ENCODE measurements around the gene SCOC. TPM values are rescaled to one million over a fixed set of nuclear protein-coding genes. Genes with fewer than 3 reads are reported as not detected.
A peak's percentile ranks its signal among the peaks of the same experiment; 100 is the strongest.

Gene SCOC
- total and polyA plus RNA-seq, 2 of the 13 experiments (the other 11 are each of a cell fraction or from before 2014, with no cell fraction given): 43.8 to 65.2 TPM

DNA sequence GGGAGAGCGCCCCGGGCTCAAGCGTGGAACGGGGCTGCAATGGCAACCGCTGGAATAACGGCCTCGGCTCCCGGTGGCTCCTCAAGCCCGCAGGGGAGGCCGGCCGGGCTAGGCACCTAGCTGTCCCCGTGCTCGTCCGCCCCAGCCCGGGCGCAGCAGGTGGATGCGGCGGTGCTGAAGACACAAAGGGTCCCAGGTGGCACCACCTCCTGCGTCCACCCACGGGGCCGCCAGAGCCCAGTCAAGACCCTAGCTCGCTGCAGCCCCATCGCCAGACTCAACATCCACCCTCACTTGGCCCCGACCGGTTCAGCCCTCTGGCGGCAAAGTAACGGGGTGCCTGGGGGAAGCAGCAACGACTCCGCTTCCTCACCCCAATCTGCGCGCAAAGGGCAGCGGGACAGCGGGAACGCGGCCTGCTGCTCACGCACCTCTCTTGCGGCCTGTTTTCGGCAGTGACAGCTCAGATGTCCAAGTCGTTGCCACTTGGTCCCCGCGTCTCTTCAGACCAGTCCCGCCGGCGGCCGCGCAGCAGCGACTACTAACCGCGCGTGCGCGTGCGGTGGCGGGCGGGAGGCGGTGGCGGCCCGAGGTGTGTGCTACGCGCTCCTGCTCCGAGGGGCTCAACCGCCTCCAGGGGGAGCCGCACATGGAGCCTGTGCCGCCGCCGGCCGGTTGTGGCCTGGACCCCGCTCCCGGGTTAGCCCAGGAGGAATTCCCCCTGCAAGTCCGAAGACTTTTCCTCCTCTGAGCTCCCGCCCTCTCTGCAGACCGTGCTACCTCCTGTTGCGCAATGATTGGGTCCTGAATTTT lies 53.9 kb downstream of the SCOC start, which contains the start of gene CLGN (continued):
- TF ChIP-seq, protein P1, sequence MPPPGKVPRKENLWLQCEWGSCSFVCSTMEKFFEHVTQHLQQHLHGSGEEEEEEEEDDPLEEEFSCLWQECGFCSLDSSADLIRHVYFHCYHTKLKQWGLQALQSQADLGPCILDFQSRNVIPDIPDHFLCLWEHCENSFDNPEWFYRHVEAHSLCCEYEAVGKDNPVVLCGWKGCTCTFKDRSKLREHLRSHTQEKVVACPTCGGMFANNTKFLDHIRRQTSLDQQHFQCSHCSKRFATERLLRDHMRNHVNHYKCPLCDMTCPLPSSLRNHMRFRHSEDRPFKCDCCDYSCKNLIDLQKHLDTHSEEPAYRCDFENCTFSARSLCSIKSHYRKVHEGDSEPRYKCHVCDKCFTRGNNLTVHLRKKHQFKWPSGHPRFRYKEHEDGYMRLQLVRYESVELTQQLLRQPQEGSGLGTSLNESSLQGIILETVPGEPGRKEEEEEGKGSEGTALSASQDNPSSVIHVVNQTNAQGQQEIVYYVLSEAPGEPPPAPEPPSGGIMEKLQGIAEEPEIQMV (CRISPR knock-in tag; IDR thresholded peaks at IDR 0.05; ENCODE audit: low read depth): peak; percentile 57
- TF ChIP-seq, protein P2, sequence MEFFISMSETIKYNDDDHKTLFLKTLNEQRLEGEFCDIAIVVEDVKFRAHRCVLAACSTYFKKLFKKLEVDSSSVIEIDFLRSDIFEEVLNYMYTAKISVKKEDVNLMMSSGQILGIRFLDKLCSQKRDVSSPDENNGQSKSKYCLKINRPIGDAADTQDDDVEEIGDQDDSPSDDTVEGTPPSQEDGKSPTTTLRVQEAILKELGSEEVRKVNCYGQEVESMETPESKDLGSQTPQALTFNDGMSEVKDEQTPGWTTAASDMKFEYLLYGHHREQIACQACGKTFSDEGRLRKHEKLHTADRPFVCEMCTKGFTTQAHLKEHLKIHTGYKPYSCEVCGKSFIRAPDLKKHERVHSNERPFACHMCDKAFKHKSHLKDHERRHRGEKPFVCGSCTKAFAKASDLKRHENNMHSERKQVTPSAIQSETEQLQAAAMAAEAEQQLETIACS (CRISPR knock-in tag; IDR thresholded peaks at IDR 0.05): peak; percentile 62; the same call in 1 of the 2 replicates
- TF ChIP-seq PAX8 (CRISPR knock-in tag; IDR thresholded peaks at IDR 0.05; ENCODE audit: borderline replicate concordance): peak; percentile 82; the same call in 1 of the 2 replicates
- TF ChIP-seq GATAD1 (CRISPR knock-in tag; IDR thresholded peaks at IDR 0.05): no peak; the same call in 1 of the 2 replicates
- TF ChIP-seq YY1 (IDR thresholded peaks at IDR 0.05; ENCODE audit: insufficient read depth, insufficient replicate concordance, low read depth, low read length): peak; percentile 52
- no peak for TF ChIP-seq SP4 (CRISPR knock-in tag; IDR thresholded peaks at IDR 0.05)
- TF ChIP-seq CENPX (CRISPR knock-in tag; IDR thresholded peaks at IDR 0.05): no peak
- TF ChIP-seq ATF7-NPFF (CRISPR knock-in tag; IDR thresholded peaks at IDR 0.05; ENCODE audit: low read depth): peak; percentile 93
- peak; percentile 85 for TF ChIP-seq ZFY (CRISPR knock-in tag; IDR thresholded peaks at IDR 0.05)
- TF ChIP-seq, protein P3, sequence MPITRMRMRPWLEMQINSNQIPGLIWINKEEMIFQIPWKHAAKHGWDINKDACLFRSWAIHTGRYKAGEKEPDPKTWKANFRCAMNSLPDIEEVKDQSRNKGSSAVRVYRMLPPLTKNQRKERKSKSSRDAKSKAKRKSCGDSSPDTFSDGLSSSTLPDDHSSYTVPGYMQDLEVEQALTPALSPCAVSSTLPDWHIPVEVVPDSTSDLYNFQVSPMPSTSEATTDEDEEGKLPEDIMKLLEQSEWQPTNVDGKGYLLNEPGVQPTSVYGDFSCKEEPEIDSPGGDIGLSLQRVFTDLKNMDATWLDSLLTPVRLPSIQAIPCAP (CRISPR knock-in tag; IDR thresholded peaks at IDR 0.05; ENCODE audit: low read depth): 0 out of 2 replicates have a peak, but pooled peaks have one; percentile 46
- no peak for TF ChIP-seq ZNF562 (CRISPR knock-in tag; IDR thresholded peaks at IDR 0.05; ENCODE audit: borderline replicate concordance)
- TF ChIP-seq, protein P4, sequence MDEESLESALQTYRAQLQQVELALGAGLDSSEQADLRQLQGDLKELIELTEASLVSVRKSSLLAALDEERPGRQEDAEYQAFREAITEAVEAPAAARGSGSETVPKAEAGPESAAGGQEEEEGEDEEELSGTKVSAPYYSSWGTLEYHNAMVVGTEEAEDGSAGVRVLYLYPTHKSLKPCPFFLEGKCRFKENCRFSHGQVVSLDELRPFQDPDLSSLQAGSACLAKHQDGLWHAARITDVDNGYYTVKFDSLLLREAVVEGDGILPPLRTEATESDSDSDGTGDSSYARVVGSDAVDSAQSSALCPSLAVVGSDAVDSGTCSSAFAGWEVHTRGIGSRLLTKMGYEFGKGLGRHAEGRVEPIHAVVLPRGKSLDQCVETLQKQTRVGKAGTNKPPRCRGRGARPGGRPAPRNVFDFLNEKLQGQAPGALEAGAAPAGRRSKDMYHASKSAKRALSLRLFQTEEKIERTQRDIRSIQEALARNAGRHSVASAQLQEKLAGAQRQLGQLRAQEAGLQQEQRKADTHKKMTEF (CRISPR knock-in tag; IDR thresholded peaks at IDR 0.05): peak; percentile 74
- peak; percentile 67 for TF ChIP-seq ZBTB38 (CRISPR knock-in tag; IDR thresholded peaks at IDR 0.05)
- TF ChIP-seq FOSL1 (CRISPR knock-in tag; IDR thresholded peaks at IDR 0.05; ENCODE audit: borderline replicate concordance): 0 out of 2 replicates have a peak, but pooled peaks have one; percentile 12
- TF ChIP-seq CREM (IDR thresholded peaks at IDR 0.05): 0 out of 2 replicates have a peak, but pooled peaks have one; percentile 8
- TF ChIP-seq CREM (CRISPR knock-in tag; IDR thresholded peaks at IDR 0.05): no peak
- TF ChIP-seq, protein P5, sequence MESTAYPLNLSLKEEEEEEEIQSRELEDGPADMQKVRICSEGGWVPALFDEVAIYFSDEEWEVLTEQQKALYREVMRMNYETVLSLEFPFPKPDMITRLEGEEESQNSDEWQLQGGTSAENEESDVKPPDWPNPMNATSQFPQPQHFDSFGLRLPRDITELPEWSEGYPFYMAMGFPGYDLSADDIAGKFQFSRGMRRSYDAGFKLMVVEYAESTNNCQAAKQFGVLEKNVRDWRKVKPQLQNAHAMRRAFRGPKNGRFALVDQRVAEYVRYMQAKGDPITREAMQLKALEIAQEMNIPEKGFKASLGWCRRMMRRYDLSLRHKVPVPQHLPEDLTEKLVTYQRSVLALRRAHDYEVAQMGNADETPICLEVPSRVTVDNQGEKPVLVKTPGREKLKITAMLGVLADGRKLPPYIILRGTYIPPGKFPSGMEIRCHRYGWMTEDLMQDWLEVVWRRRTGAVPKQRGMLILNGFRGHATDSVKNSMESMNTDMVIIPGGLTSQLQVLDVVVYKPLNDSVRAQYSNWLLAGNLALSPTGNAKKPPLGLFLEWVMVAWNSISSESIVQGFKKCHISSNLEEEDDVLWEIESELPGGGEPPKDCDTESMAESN (CRISPR knock-in tag; conservative IDR thresholded peaks at IDR 0.05): peak; percentile 75
- TF ChIP-seq MEF2D (CRISPR knock-in tag; IDR thresholded peaks at IDR 0.05): peak; percentile 39; the same call in 1 of the 2 replicates
- peak; percentile 82; the same call in 1 of the 2 replicates for TF ChIP-seq ZNF234 (CRISPR knock-in tag; conservative IDR thresholded peaks at IDR 0.05)
- peak; percentile 28; the same call in 1 of the 2 replicates for TF ChIP-seq FOXM1 (CRISPR knock-in tag; IDR thresholded peaks at IDR 0.05)
- TF ChIP-seq ZNF317 (CRISPR knock-in tag; IDR thresholded peaks at IDR 0.05): no peak
- no peak for TF ChIP-seq NFE2 (CRISPR knock-in tag; IDR thresholded peaks at IDR 0.05)
- no peak for TF ChIP-seq ZKSCAN1 (IDR thresholded peaks at IDR 0.05; ENCODE audit: low read length)
- no peak for TF ChIP-seq HNRNPH1 (optimal IDR thresholded peaks at IDR 0.05; ENCODE audit: low read depth, low read length)
